HUDEP-2 (cell line): ENCODE measurements around the gene BIRC2.
A peak's percentile ranks its signal among the peaks of the same experiment; 100 is the strongest.
"Not testable (repeated sequence)": the region's sequence is repeated elsewhere in the genome, so short reads cannot be mapped to it uniquely, and the experiment has no call there.

Experiments used
- DNase-seq, 76 experiments: peaks; one replicate each; lab custom pipeline; 2025; ENCODE audit not compliant: unreplicated experiment in 76 of 76; lab: John Stamatoyannopoulos, UW

The BIRC2 gene

GRCh38 chr11:102322560-102322959 is 24.5 kb upstream of the BIRC2 start:
- DNase-seq, result no peak

GRCh38 chr11:102323542-102324251 is 23.3 kb upstream of the BIRC2 start:
- DNase-seq, result no peak

GRCh38 chr11:102325088-102325487 is 21.9 kb upstream of the BIRC2 start:
- no peak for DNase-seq

- no peak for DNase-seq
Observed at GRCh38 chr11:102328748-102329147, 18.3 kb upstream of the BIRC2 start.

GRCh38 chr11:102330231-102330630 is 16.8 kb upstream of the BIRC2 start:
- no peak for DNase-seq

GRCh38 chr11:102331341-102331740 is 15.7 kb upstream of the BIRC2 start:
- no peak for DNase-seq

GRCh38 chr11:102332611-102332994 is 14.4 kb upstream of the BIRC2 start:
- no peak for DNase-seq

GRCh38 chr11:102338479-102339010 is 8.5 kb upstream of the BIRC2 start:
- no peak for DNase-seq

GRCh38 chr11:102341311-102341710 is 5.7 kb upstream of the BIRC2 start:
- not testable (repeated sequence) for DNase-seq

- peak in 75 of 76 experiments; percentile 29 to 97 (median 86) for DNase-seq
Observed at GRCh38 chr11:102341844-102342318, 5.1 kb upstream of the BIRC2 start.

- no peak for DNase-seq
Observed at GRCh38 chr11:102343809-102344208, 3.2 kb upstream of the BIRC2 start.

- peak in 5 of 76 experiments; percentile 2 to 11 (median 4) for DNase-seq
Observed at GRCh38 chr11:102345904-102346303, 1.1 kb upstream of the BIRC2 start.

- DNase-seq, result no peak
Observed at GRCh38 chr11:102346456-102346747, 612 bp upstream of the BIRC2 start.

GRCh38 chr11:102347462-102348370 is 702 bp downstream of the BIRC2 start:
- DNase-seq, result peak in 38 of 76 experiments; percentile 1 to 54 (median 24)

GRCh38 chr11:102357116-102357515 is 10.1 kb downstream of the BIRC2 start:
- no peak for DNase-seq

GRCh38 chr11:102359372-102359771 is 12.4 kb downstream of the BIRC2 start:
- no peak for DNase-seq

- DNase-seq, result no peak
Observed at GRCh38 chr11:102360681-102361080, 13.7 kb downstream of the BIRC2 start.

- DNase-seq, result no peak
Observed at GRCh38 chr11:102361086-102362031, 14.3 kb downstream of the BIRC2 start.

- DNase-seq, result no peak
Observed at GRCh38 chr11:102364991-102365390, 18.0 kb downstream of the BIRC2 start.

- no peak for DNase-seq
Observed at GRCh38 chr11:102367364-102367763, 20.4 kb downstream of the BIRC2 start.
